Putamen (tissue), 1 donor: ENCODE measurements around the gene BNIP5.
"Not testable (repeated sequence)": the region's sequence is repeated elsewhere in the genome, so short reads cannot be mapped to it uniquely, and the experiment has no call there.

ENCODE experiments used
- DNase-seq: peaks from one replicate; pipeline ENCODE4 v3.0.0-alpha.2; 2016; ENCODE audit warnings: low spot score

Gene BNIP5

DNA sequence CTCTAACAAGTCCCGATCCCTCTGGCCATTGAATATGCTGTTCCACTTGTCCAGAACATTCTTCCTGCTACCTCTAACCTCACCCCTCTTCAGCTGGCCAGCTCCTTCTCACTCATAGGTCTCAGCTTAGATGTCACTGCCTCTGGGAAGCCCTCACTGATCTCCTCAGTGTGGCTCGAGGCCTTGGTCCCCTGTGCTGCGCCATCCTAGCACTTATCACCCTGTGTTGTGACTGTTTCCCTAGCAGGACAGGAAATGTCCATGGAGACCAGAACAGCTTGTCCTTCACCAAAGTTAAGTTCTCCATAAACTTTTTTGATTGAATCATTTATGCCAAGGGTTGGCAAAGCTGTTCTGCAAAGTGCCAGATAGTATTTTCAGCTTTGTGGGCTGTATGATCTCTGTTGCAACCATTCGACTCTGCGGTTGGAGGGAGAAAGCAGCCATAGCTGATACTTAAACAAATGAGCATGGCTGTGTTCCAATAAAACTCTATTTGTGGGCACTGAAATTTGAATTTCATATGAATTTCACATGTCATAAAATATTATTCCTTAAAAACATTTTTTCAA is 6.5 kb upstream of the BNIP5 start:
- DNase-seq, result no peak

DNA sequence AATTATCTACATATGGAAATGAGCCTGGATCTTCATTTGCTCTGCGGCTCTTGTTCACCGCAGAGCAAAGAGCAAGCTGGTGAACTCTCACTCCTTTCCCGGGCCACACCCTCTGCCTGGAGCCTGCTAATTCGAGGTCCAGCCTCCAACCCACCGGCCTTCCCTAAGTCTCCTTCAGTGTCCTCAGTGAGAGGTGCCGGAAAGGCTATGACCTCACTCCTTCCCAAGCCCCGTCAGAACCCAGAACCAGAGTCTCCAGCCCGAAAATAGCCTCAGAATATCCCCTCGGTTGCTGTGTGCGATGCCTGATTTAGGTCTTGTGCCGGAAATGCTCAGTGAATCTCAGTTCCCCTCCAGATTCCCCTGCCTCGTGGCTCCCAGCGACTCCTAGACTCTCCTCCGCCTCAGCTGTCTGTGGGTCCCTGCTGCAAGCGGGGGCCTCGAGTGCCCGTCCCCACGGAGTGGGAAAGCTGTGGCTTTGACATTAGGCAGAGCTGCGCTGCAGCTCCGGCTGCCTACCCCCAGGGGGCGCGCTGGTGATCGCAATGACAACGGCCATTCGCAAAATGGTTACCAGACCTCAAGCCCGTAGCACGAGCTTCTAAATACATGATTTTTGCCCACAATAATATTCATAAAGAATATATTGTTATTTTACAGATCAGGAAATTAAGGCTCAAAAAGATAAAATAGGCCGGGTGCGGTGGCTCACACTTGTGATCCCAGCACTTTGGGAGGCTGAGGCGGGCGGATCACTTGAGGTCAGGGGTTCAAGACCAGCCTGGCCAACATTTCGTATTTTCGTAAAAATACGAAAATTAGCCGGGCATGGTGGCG is 4.1 kb upstream of the BNIP5 start:
- DNase-seq, result peak; percentile 44

DNA sequence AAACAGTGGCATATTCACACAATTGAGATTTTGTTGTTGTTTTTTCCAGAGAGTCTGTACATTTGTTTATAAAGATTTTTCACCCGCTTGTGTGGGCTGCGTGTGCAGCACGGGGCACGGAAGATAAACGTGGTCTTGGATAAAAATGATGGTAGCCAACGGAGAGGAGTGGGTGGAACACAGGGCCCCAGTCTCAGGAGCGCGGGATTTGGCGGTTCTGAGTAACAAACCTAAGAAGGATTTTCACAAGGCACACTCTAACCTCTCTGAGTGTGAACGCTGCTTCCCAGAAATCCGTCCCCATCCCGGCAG is 3.6 kb upstream of the BNIP5 start:
- DNase-seq, result no peak

DNA sequence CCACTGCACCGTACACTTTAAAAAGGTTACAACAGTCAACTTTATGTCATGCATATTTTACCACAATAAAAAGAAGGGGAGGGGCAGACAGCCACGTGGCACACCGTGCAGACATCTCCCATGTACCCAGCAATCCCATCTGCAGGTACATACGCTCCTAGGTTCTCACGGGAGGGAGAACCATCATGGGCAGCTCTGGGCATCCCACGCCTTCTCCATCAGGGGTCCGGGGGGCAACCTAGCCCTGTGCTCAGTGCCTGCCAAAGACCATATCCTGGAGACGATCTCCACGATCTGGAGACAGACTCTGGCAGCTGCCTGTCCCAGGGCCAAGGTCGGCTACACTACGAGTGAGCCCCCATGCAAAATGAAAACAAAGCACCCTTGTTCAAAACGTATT is 2.5 kb upstream of the BNIP5 start:
- DNase-seq, result no peak

DNA sequence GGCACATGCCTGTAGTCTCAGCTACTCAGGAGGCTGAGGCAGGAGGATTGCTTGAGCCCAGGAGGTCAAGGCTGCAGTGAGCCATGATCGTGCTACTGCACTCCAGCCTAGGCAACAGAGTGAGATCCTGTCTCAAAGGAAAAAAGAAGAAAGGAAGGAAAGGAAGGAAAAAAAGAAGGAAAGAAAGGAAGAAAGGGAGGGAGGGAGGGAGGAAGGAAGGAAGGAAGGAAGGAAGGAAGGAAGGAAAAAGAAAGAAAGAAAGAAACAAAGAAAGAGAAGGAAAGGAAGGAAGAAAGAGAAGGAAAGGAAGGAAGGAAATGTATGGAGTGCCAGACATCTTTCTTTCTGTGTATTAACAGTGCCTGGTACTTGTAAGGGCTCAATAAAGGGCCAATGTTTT is 1.5 kb upstream of the BNIP5 start:
- not testable (repeated sequence) for DNase-seq

DNA sequence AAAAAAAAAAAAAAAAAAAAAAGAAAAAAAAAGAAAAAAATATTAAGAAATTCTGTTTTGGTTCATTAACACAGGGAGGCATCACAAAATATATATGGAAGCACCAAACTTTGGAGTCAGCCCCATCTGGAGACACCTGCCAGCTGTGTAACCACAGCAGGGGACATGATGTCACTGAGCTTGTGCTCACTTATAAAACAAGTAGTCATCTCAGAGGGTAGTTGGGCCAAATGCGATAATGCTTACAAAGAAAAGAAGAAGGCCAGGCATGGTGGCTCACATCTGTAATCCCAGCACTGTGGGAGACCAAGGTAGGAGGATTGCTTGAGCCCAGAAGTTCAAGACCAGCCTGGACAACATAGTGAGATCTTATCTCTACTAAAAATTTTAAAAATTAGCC is 1.1 kb upstream of the BNIP5 start:
- no peak for DNase-seq

DNA sequence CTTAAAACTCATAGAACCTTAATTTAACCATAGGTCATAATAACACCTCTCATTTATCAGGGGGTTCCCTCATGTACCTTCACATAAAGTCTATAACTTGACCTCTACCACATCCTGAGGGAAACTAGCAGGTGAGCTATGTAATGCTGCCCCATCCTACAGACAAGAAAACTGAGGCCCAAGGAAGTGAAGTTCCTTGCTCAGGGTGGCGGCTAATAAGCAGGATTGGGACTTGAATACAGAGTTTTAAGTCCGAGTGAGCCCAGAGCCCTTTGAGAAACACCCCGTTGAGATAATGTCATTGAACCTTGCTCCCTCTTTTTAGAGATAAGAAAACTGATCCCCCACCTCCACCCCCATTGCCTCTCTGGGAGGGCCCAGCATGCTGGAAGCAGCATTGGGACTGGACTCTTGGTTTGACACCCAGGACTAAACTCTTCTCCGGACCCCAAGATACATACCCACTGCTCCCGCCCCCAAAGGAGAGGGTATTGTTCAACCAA is 429 bp downstream of the BNIP5 start:
- DNase-seq, result no peak

DNA sequence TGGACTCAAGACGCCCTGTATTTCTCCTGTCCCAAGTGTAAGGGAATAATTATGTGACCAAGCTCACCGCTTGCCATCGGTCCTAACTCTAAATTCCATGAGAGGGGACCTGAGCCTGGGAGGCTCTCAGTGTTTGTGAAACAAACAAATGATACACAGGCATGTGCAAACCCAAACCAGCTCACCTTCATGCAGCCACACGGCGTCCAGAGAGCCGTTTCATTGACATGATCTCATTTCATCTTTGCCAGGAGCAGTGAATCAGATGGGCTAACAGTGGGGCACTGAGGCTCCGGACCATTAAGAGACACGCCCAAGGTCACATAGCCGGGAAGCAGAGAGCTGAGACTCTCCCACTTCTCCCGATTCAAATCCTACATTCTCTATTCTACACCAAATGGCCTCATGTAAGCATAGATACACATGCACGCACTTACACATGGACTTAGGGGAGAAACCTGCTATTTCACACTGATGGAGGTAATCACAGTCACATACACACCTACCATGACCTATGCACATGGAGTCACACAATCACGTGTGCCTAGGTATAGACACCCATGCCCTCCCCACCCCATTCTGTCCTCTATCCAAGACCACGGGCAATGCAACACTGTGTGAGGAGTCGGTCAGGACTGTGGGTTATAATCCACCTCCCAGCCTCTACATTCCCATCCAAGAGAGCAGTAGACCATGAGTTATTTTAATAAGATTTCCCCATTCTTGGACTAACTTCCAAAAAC is 1.1 kb downstream of the BNIP5 start:
- DNase-seq, result no peak

DNA sequence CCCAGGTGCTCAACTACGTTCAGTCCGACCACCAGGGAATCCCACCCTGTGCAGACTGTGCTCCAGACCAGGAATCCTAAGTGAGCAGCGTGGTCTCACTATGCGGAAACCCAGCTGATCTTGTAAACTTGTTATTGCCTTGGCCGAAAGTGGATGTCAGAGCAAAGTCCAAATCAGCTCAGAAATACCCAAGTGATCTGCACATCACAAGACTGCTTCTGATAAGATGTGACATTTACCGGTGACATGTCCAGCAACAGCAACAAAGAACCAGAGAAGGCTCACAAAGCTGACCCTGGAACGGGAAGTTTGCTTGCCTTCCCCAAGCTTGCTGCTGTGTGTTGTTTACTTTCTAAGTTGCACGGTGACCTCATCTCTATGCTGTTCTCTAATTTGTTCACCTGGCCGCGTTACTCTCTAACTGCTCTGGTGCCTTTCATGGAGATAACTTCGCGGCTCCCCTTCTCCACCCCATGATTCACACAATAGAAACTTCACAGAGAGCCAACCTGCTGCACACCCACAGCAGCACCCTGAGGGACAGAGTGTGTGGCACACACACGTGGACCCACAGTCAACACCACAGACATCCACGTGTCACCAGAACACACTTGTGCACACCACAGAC is 1.7 kb downstream of the BNIP5 start:
- DNase-seq, result no peak

DNA sequence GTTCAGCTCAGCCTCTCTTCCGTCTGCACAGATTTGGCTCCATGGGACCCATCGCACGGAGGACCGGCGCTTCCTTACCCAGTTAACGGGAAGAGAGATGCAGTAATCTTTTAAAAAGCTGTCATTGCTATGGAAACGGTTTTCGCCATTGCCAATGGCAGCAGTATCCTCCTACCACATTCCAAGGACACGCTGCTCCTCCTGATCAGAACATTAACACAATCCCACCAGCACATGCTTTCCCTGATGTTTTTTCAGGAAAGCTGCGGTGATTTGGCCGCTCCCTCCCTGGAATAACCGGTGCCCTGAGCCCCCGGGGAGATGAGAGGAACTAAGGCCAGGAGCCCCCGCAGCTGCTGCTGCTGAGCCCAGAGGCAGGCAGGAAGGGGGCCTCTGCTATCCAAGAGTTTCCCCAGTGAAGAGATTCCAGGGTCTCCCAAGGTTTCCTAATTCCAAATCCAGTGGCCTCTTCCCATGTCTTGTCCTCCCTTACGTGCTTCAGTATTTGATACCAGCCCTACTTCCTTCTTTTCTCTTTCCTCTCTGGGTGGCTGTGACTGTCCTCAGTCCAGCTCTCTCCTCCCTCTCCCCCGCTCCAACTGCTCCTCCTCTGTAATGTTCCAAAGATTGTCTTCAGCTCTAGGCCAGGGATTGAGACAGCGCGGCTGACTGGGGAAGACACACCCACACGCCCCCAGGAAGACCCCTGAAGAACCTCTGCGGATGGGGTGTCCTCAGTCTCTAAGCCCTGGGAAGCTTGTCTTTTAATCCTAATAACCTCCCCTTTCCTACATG is 2.6 kb downstream of the BNIP5 start:
- DNase-seq, result no peak

DNA sequence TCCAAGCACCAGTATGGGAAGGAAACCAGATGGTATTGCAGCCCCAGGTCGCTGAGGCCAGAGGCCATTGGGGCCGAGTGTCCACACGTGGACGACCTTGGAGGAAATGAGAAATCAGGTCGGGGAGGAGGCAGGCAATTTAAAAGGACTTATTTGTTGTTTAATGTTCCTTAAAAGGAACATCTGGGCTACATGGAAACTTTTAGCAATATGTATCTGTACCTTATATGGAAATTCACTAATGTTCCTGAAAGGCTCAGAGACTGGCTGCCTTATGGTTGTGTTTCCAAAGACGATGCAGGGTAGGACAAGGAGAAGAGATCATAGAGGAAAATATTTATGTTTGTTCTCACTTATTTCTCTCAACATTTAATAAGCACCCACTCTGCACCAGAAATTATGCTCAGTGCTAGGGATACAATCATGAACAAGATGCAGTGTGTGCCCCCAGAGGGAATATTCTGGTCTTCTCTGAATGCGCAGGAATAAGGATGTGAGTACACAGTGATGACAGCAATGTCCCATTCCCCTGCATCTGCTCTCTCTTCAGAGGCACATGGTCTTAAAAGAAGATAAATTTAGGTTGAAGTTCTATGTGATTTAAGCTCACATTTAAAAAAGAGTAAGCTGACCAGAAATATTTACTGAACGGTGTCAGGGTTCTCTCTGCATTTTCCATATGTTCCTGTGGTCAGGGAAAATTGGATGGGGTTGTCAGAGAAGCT is 3.4 kb downstream of the BNIP5 start:
- no peak for DNase-seq

DNA sequence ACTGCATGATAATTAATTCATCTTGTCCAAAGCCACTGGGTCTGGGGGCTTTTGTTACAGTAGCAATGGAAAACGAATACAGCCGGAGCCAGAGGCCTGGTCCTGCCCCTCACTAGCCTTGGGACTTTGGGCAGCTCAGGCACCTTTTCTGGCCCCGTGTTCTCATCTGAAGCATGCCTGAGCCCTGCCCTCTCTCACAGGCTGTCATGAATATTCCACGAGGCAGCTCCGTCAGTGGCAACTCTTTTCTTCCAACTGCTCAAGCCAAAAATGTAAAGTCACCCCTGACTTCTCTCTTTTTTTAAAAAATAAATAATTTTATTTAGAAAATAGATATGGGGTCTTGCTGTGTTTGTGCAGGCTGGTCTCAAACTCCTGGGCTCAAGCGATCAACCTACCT is 5.3 kb downstream of the BNIP5 start:
- no peak for DNase-seq

DNA sequence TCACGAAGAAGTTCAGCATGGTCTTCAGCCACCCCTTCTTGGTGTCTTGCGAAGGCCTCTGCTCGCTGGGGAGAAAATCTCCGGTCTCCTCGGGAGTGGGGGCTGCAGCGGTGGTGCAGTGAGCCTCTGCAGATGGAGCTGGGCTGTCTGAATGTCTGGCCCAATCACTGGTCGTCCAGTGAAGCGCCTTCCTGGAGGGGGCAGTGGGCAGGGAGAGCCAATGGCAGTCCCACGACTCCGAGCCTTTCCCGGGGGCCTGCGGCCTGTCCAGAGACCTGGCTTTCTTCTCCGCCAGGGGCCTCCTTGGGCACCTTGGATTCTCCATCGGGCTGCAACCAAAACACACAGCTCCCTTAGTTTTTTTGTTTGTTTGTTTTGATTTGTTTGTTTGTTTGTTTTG is 6.3 kb downstream of the BNIP5 start:
- DNase-seq, result no peak

DNA sequence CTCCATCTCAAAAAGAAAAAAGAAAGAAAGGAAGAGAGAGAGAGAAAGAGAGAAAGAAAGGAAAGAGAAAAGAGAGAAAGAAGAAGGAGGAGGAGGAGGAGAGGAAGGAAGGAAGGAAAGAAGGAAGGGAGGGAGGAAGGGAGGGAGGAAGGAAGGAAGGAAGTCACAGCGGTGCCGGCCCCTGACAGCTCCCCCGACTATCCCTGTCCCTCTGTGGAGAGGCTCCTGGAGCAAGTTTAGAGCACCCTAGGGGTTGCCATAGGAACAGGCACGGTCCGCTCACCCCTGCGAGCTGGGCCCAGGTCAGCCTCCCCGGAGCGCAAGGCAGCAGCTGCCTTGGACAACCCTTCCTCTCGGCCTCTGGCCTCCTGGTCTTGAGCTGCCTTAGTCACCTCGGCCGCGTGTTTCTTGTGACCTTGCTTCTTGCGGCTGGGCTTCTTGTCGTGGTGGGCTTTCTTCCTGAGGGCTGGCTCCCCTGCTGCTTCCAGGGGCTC is 6.8 kb downstream of the BNIP5 start:
- no peak for DNase-seq

DNA sequence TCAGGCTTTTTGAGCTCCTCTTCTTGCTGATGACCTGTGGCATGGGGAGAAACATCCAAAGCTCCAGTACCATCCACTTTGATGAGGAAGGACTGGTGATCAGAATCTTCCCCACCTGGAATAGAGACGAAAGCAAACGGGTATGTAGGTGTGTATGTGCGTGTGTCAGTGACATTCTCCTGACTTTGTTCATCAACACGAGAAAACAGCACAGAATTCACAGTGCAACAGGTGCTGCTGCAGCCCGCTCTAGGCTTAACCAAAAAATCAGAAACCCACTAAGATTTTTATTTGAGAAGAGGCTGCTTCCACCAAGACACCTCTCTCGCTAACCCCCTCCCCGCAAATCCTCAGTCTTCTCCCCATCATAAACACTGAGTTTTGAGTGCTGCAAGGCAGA is 8.1 kb downstream of the BNIP5 start:
- DNase-seq, result no peak

DNA sequence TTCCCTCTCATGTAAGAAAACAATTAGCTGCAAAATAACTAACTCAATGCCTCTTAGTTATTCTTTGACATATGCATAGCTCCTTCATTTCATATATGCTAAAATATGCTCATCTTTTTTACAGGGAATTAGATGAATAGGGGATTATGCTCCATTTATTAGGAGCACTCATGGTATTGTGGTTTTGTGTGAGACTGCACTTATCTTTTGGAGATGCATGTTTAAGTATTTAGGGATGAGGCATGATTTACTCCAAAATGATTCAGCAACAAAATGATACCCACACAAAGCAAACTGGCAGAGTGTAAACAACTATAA is 8.8 kb downstream of the BNIP5 start:
- no peak for DNase-seq

DNA sequence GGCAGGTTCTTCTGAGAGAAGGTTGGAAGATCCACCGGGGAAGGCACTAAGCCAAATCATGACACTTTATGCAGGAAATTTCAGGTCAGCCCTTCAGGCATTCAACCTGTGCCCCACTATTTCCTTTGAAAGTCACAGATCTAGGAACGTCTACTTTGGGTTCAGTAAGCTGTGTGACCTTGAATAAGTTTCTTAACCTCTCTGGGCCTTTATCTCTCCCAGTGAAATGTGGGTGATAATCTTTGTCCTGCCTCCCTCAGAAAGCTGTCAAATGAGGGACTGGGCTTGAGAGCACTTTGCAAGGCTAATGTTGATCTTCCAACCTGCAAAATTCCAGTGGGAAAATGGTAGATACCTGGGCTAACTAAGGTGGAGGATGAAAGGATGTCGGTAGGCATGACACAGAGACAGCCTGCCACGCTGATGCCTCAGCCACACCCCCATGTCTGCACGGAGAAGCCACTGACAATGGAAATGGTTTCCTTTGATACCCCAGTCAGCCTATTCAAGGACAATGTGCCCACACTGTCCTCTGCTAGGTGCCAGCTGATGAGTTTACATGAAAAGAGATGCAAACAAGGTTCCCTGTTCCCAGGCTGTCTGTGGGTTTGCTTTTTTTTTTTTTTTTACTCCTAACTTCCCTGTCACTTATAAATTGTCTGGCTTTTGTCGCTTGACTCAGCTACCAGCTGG is 9.3 kb downstream of the BNIP5 start:
- DNase-seq, result no peak

DNA sequence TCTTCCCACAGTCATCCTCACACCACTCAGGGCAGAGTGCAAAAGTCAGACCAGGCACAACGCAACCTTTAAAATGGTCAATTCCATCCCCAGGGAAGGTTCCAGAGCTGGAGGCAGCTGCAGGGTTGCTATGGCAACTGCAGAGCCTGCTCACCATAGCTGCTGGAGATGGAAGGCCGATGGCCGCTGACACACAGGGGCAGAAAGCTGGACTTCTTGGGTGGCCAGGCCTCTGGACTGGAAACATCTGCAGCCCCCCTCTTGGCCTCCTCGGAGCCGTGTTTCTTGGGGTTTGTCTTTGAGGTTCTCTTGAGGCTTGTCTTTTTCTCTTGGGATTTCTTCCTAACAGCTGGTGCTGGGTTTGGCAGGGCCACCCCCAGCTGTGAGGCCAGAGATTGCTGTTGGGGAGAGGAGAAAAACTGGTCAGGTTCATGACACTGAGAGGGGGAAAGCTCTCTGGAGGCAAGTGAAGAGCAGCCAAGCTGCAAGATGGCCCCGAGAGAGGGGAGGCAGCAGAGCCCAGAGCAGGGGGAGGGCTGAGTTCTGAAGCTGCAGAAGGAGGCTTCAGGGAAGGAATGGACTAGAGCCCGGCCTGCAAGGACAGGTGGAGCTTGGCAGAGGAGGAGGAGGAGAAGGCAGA is 10.2 kb downstream of the BNIP5 start:
- DNase-seq, result no peak

DNA sequence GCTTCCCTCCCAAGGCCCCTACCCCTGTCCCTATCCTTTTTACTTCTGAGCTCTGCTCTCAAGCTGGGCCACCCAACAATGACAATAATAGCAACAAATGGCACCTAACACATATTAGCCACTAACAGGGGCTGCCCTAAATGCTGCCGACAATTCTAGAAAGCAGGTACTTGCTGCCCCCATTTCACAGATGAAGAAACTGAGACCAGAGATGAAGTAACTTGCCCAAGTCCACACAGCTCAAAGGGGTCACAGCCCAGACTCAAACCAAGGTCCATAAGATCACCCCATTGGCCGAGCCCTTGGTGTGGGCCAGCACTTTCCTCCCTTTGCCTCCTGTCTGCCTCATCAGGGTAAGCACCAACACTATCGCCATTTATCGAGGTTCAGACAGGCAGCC is 12.0 kb downstream of the BNIP5 start:
- no peak for DNase-seq

DNA sequence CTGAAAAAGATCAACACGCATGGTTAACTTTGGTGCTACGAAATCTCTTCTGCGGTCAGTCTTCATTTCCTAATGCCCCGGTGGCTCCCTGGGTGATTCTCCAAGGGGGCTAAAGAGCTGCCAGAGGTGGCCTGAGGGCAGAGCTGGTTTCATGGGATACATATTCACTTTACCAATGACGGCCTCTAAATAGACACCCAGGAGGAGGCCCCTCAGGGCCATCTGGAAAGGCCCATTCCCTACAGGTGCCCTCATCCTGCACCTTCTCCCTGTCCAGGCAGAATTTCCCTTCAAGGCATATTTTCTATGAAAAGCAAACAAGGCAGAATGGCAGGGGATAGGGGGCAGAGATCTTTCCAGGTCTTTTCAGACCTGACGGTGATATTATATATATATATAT is 12.5 kb downstream of the BNIP5 start:
- no peak for DNase-seq
